Measurements from ENCODE around the gene ATAD3C. TPM values are rescaled to one million over a fixed set of nuclear protein-coding genes. Genes with fewer than 3 reads are reported as not detected.
"Not testable (repeated sequence)": the region's sequence is repeated elsewhere in the genome, so short reads cannot be mapped to it uniquely, and the experiment has no call there.

ATAD3C gene
- total and polyA plus RNA-seq, 10 of the 15 experiments (the other 5 are each of a cell fraction or from before 2014, with no cell fraction given): 0.03 to 3.1 (median 0.86) TPM

DNA sequence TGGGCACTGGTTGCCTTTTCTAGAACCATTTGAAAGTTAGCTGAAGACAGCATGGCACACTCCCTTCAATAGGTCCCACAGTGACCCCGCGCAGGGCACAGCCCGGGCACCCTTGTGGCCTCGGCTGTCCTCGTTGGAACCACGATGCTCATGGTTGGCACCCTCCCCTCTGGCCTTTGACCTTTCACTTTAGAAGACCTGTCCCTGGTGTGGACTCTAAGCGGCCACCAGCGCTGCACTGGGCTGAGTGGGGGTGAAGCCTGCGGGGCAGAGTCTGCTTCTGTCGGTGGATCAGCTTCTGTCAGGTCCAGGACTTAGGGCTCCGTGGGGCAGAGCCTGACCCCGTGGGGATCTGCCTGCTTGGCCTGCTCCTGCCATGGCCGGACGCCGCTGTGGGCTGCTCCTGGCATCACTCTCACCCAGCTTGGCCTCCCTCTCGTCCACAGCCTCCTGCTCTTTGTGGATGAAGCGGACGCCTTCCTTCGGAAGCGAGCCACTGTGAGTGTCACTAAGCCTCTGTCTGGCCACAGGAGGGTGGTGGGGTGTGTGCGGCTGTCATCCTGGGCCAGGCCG is 7.3 kb downstream of the ATAD3C start:
- H3K4me2 ChIP-seq (ENCODE audit: control insufficient read depth, insufficient read depth); H3K79me2 ChIP-seq (ENCODE audit: control insufficient read depth, insufficient read depth, low read length); DNase-seq (ENCODE audit: low read depth, low spot score); CTCF ChIA-PET; BruUV-seq (replicated peaks); H3K9me3 ChIP-seq (replicated peaks; ENCODE audit: control insufficient read depth, insufficient read depth, low read length); ATAC-seq; RAD21 ChIA-PET (ENCODE audit: unreplicated experiment); H4K20me1 ChIP-seq (ENCODE audit: control insufficient read depth, insufficient read depth); H2AFZ ChIP-seq (ENCODE audit: control insufficient read depth, low read depth, low read length); H3K36me3 ChIP-seq (ENCODE audit: control insufficient read depth in 2 of 2, insufficient read depth in 2 of 2, low read length in 1 of 2); H3K4me1 ChIP-seq (ENCODE audit: control insufficient read depth, insufficient read depth, low read length); H3K4me3 ChIP-seq; intact Hi-C loops (cut with micrococcal nuclease; ENCODE audit: unreplicated experiment); POLR2A ChIA-PET; H3K27ac ChIP-seq (ENCODE audit: control insufficient read depth, insufficient read depth); FAIRE-seq; SMC1A ChIA-PET (ENCODE audit: uncharacterized antibody, unreplicated experiment); in situ Hi-C loops (cut with MboI); H3K9ac ChIP-seq (ENCODE audit: control insufficient read depth, insufficient read depth, low read length); H3K27me3 ChIP-seq (replicated peaks in 1 of 2; ENCODE audit: control insufficient read depth in 2 of 2, insufficient read depth in 2 of 2, low read length in 1 of 2): not testable (repeated sequence)
- WGBS (ENCODE audit: insufficient coverage, insufficient replicate concordance, low lambda C conversion rate, missing lambda C conversion rate): 57% methylated on average over 19 of the region's 22 CpGs

DNA sequence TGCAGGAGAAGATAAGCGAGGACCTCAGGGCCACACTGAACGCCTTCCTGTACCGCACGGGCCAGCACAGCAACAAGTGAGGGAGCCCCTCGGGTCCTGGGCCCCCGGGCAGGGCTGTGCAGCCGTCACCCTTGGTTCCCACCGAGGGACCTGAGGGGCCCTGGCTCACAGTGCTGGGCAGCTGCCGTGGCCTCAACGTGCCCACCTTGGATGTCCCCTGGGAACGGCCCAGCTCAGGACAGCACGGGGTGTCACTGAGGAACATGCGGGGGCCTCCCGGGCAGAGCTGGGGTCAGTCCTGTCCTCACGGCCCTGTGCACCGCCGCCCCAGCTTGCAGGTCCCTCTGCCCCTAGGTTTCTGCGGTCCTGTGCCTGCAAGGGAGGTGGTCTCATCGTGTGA is 9.7 kb downstream of the ATAD3C start:
- FAIRE-seq; SMC1A ChIA-PET (ENCODE audit: uncharacterized antibody, unreplicated experiment): not testable (repeated sequence)

DNA sequence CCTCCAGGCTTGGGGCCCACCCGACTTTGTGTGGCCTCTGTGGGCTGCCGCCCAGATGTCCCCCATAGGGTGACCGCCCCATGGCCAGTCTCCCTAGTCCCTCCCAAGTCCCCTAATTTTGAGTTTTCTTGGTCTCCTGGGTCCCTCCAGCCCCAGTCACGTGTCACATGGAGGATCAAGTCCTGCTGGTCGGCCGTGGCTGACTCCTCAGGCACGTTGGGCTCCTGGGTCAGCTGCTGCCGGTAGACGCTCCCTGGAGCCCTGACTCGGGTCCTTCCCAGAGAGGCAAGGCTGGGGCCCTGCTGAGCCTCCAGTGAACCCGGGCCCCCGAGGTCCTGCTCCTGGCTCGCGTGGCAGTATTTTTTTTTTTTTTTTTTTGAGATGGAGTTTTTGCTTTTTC is 10.2 kb downstream of the ATAD3C start:
- H3K27me3 ChIP-seq (replicated peaks in 1 of 2; ENCODE audit: control insufficient read depth in 2 of 2, insufficient read depth in 2 of 2, low read length in 1 of 2); RAD21 ChIA-PET (ENCODE audit: unreplicated experiment); DNase-seq (ENCODE audit: low read depth, low spot score); H3K9me3 ChIP-seq (replicated peaks; ENCODE audit: control insufficient read depth, insufficient read depth, low read length); CTCF ChIA-PET; H3K36me3 ChIP-seq (ENCODE audit: control insufficient read depth in 2 of 2, insufficient read depth in 2 of 2, low read length in 1 of 2); H4K20me1 ChIP-seq (ENCODE audit: control insufficient read depth, insufficient read depth); BruUV-seq (replicated peaks); H3K4me2 ChIP-seq (ENCODE audit: control insufficient read depth, insufficient read depth); in situ Hi-C loops (cut with MboI); intact Hi-C loops (cut with micrococcal nuclease; ENCODE audit: unreplicated experiment); H3K4me3 ChIP-seq; FAIRE-seq; H2AFZ ChIP-seq (ENCODE audit: control insufficient read depth, low read depth, low read length); H3K4me1 ChIP-seq (ENCODE audit: control insufficient read depth, insufficient read depth, low read length); POLR2A ChIA-PET; ATAC-seq; H3K27ac ChIP-seq (ENCODE audit: control insufficient read depth, insufficient read depth); H3K9ac ChIP-seq (ENCODE audit: control insufficient read depth, insufficient read depth, low read length); SMC1A ChIA-PET (ENCODE audit: uncharacterized antibody, unreplicated experiment); H3K79me2 ChIP-seq (ENCODE audit: control insufficient read depth, insufficient read depth, low read length): not testable (repeated sequence)
- WGBS (ENCODE audit: insufficient coverage, insufficient replicate concordance, low lambda C conversion rate, missing lambda C conversion rate): 72% methylated on average over 13 of the region's 14 CpGs

More for the DNA sequence above, 9.7 kb downstream of the ATAD3C start:
- H3K27ac ChIP-seq (ENCODE audit: control insufficient read depth, insufficient read depth); H3K4me2 ChIP-seq (ENCODE audit: control insufficient read depth, insufficient read depth); ATAC-seq; H3K4me1 ChIP-seq (ENCODE audit: control insufficient read depth, insufficient read depth, low read length); H3K36me3 ChIP-seq (ENCODE audit: control insufficient read depth in 2 of 2, insufficient read depth in 2 of 2, low read length in 1 of 2); DNase-seq (ENCODE audit: low read depth, low spot score); in situ Hi-C loops (cut with MboI); H4K20me1 ChIP-seq (ENCODE audit: control insufficient read depth, insufficient read depth); POLR2A ChIA-PET; H3K9me3 ChIP-seq (replicated peaks; ENCODE audit: control insufficient read depth, insufficient read depth, low read length); H3K27me3 ChIP-seq (replicated peaks in 1 of 2; ENCODE audit: control insufficient read depth in 2 of 2, insufficient read depth in 2 of 2, low read length in 1 of 2); H2AFZ ChIP-seq (ENCODE audit: control insufficient read depth, low read depth, low read length); H3K4me3 ChIP-seq; RAD21 ChIA-PET (ENCODE audit: unreplicated experiment); CTCF ChIA-PET; H3K9ac ChIP-seq (ENCODE audit: control insufficient read depth, insufficient read depth, low read length); BruUV-seq (replicated peaks); H3K79me2 ChIP-seq (ENCODE audit: control insufficient read depth, insufficient read depth, low read length); intact Hi-C loops (cut with micrococcal nuclease; ENCODE audit: unreplicated experiment): not testable (repeated sequence)
- 76% methylated on average over 11 of the region's 19 CpGs for WGBS (ENCODE audit: insufficient coverage, insufficient replicate concordance, low lambda C conversion rate, missing lambda C conversion rate)

All from GM12878 (cell line).